NCI-H1105 treated with DMSO at 0.1 percent for 48 hours (cell line): Measurements from ENCODE around the gene GMCL2.

Experiments
- DNase-seq: peaks from one replicate; lab custom pipeline; 2025; lab: John Stamatoyannopoulos, UW

GMCL2 gene

DNA sequence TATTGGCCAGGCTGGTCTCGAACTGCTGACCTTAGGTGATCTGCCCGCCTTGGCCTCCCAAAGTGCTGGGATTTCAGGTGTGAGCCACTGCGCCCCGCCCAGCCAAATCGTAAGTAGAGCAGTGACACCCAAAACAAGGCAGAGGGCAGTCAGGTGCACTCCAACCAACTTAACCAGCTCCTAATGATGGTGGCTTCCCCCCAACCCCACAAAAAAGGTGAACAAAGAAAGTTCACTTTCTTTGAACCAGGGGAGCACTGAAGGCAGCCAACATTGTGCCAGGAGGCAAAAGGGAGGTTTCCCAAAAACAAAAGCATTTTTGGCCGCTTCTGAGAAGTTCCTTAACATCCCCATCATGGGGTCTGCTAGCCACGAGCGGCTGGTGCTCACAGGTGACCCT lies 9.6 kb downstream of the GMCL2 start:
- DNase-seq, result no peak

DNA sequence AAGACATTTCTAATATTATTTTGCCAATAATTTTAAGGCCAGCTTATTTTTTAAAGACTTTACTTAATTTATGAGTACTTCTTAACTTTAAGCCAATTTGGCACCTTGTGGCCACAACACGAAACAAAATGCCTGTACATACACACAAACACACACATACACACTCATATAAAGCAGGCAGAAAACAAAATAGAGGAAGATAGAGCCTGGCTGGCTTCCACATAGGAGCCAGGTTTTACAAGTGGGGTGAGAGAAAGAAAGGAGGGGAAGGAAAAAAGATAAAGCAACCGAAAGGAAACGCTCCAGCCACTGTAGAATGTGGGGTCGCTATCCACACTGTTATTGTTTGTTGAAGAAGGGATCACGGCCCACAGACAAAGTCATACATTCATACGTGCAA lies 10.4 kb downstream of the GMCL2 start:
- DNase-seq, result no peak

DNA sequence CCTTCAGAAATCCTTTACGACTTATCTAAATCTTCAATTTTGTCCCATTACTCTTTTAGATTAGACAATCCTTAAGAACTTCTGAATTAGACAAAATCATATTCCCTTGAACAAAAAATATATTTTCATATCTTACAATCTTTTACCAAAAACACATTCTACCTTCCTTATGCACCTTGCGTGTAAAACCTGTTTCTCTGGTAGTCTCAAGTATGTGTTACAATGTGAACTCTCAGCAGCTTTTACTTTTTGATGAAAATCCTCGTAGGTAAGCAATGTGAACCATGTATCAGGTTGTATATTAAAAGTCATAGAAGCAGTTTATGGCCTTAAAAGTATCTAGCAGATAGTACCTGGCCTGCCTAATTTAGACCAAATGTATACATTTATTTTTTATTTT lies 12.7 kb downstream of the GMCL2 start:
- no peak for DNase-seq

DNA sequence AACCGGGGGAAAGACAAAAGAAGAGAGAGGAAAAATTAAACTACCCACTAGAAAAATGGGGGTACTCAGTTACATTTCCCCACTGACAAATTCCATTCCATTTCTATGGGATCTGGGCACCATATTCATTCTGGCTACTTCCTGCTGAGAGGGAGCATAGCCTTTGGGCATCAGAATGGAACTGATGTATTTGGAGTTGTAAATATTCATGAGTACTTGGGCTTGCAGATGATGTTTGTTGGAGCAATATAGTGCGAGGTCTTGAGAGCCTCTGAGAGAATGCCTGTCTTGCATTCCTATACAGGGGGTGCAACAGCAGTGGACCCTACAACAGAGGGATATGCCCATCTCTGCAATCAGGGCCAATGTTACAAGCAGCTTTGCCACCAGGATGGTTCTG lies 16.7 kb downstream of the GMCL2 start:
- DNase-seq, result no peak

DNA sequence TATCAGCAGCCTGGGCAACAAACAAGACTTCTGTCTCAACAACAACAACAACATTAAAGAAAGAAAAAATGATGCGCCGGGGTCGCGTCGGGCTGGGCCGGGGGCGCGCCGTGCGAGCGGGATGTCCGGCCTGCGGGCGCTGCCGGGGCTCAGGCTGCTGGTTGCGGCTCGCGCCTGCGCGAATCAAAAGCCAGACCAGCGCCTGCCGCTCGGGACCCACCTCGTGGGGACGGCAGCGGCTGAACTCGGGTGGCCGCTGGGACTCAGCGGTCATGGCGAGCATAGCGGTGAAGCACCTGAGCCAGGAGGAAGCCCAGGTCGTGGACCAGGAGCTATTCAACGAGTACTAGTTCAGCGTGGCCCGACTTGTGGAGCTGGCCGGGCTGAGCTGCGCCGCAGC lies 21.6 kb downstream of the GMCL2 start:
- DNase-seq, result no peak

DNA sequence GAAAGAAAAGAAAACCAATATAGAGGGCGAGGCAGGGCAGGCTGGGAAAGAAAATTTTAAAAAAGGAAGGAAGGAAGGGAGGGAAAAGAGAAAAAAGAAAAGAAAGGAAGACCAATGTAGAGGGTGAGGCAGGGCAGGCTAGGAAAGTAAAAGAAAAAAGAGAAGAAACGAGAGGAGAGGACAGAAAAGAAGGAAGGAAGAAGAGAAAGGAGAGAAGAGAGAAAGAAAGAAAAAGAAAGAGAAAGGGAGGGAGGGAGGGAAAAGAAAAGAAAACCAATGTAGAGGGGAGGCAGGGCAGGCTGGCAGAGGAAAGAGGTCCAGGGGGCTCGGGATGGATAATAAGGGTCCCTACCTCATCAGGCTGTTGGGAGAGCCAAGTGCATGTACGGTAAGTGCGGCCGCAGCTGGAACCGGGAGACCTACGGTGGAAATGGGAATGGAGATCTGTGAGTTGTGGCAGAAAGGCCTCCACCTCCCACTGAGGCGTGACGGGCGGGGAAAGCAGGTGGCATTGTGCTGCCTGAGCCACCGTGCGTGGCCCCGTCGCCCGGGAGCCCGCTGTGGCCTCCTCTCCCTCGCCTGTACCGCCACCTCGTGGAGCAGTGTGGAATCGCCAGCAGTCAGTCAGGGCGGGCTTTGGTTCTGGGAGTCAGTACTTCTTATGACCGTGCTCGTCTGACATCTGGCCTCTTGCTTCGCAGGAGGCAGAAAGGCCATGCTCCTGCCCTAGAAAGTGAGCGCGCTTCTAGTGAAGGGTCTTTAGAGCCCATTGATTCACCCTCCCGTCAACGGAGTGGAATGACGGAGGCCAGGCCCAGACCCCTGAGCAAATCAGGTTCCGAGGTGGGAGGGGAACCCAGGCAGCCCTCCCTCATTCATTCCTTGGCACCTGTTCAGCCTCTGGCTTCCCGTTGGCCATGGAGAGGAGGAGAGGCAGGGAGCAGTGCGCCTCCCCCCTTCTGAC lies 23.1 kb downstream of the GMCL2 start:
- peak; percentile 79 for DNase-seq

DNA sequence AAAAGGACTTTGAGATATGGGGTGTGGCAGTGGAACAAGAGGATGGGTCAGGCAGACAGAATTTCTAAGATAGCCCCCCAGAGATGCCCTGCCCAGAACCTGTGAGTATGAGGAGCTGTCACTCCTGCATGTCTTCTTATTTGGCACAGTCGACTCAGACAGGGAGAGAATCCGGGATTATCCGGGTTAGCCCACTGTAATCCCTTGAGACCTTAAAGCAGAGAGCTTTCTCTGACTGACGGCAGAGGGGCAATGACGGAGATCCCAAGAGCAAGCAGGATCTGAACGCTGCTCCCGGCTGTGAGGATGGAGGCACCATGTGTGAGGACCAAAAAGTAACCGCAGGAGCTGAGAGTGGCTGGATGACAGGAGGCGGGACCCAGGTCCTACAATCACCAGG lies 24.7 kb downstream of the GMCL2 start:
- DNase-seq, result no peak

DNA sequence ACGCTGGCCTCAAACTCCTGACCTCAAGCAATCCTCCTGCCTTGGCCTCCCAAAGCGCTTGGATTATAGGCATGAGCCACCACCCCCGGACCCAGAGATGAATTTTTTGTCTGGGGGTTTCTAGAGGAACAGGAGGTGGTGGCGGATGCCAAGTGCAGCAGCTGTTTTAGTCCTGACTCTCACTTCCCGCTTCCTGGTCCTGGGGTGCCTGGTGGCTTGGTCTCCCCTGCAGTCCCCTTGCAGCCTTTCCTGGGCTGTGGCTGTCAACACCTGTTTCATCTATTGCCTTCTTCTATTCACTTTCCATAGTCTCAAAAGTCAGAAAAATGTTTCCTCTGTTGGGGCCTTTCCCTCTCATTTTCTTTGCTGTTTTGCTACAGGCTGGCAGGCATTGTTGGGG lies 27.0 kb downstream of the GMCL2 start:
- no peak for DNase-seq

DNA sequence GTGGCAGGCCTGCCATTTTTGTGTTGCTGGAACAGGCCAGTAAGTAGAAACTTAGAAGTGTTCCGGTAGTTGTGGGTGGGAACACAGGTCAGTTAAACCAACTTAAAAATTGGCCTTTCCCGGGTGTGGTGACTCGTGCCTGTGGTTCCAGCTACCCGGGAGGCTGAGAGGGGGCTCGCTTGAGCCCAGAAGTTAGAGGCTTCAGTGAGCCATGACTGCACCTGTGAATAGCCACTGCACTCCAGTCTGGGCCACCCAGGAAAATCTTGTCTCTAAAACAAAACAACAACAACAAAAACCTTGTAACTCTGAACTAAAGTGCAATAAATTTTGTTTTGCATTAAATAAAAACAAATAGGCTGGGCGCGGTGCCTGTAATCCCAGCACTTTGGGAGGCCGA lies 32.1 kb downstream of the GMCL2 start:
- no peak for DNase-seq

DNA sequence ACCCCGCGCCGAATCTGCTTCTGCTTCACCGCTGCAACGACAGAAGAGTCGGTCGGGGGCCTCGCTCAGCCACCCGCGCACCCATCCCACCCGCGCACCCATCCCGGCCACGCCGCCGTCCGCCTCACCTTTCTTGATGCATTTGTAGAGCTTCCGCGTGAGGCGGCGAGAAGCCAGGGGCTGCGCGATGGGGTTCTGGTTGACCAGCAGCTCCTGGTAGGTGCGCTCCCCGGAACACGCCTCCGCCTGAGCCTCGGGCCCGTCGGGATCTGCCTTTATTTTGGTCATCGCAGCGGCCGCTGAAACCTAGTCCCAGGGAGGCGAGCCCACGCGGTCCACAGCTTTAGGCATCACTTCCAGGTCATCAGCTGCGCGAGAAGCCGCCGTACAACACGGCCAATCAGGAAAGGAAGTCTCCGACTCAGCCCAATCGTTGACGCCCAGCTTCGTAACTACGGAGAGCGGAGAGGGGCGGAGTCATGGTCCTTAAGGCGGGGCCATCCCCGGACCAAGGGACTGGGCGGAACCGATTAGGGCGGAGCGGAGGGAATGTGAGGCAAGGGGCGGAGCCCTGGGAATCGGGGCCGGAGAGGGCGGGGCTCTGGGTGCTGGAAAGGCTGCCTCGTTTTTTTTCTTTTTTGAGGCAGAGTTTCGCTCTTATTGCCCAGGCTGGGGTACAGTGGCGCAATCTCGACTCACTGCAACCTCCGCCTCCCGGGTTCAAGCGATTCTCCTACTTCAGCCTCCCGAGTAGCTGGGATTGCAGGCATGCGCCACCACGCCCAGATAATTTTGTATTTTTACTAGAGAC lies 33.4 kb downstream of the GMCL2 start, which contains the start of gene NHP2:
NHP2 (minus strand) TSS at position 356 of the 811 bp plus-strand sequence; CDS start at position 288, 68 bp downstream.
- peak; percentile 87 for DNase-seq

DNA sequence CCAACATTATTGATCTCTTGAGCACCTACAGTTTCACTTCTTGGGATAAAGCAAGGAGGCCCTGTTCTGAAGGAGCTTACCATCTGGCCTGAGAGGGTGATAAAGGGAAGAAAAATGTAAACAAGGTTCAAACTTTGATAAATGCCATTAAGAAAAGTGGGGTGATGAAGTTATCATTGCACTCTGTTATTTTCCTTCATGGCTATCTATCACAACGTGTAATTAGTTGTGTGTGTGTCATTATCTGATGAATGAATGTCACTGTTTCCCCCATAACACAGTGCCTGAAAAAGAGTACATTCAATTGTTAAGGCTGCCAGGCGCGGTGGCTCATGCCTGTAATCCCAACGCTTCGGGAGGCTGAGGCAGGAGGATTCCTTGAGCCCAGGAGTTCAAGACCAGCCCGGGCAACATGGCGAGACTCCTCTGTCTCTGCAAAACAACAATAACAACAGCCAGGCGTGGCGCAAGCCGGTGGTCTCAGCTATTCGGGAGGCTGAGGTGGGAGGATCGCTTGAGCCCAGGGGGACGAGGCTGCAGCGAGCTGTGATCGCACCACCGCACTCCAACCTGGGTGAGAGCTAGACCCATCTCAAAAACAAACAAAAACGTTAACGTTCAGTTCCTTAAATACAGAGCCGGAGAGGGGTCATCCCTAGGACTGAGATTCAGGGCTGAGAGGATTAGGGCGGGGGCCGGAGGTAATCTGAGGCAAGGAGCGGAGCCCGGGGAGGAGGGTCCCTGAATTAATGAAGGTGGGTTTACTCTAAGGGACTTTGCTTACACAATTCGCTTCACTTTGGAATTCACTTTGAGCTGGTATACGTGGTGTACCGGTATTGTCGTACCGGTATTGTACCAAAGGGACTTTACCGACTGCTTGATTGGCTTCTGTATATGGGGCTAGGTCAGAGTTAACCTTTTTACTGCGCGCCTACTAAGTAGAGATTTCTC lies 34.4 kb downstream of the GMCL2 start:
- peak; percentile 0 for DNase-seq

DNA sequence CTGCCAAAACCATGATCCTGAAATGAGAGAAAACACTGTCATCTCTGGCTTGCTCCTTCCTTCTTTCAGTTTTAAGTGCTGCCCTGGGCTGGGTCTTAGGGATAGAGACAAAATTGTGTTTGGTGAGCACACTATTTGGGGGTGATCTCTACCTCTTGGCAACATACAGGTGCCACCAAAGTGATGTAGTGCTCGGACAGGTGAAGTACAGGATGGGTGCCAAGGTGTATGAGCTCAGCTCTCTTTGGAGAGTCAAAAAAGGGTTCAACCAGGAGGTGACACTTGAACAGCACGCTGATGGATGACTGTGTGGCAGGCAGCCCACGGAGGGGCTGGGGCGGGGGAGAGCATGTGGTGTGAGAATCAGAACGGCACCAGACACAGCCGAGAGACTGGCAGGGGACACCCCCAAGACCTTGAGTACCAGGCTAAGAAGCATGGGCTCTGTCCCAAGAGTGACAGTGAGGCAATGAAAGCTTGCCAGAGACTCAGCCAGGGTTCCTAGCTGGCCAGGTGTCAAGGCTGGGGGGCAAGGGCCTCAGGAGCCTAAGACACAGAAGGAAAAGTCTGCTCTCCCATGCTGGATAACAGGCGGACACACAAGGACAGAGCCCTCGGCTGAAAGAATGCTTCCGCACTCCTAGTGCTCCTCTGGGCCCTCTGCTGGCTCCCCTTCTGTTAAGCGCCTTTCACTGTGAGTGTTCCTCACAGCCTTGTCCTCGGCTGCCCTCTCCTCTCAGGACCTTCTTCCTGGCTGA lies 36.0 kb downstream of the GMCL2 start:
- DNase-seq, result no peak

DNA sequence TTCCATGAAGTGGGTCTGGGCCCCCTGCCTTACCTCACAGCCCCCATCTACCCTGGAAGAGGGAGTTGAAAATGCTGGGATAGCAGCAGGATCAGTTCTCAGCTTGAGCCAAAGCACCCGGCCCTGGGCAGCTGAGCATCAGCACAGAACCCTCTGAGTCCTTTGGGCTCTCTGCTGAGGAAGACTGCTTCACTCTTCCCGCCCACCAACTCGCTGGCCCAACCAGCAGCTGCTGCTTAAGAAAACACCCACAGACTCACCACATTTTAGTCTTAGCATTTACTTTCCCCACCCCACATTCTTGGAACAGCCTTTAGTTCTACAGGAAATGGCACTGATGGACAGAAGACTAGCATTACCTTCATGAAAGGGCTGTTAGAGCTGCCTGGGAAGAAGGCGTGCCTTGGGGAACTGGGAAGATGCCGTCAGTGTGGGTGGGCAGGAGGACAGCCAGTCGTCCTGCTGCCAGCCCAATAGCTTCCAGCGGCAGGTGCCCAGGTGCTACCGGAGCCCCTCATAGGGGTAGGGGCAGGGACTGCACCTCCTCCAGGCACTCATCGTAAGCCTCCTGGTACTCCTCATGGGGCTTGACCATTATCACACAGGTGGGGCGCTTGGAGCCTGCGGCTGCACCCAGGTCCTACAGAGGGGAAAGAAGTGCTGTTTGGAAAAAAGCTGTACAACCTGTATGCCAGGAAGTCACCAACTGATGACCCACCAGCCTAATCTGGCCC lies 37.8 kb downstream of the GMCL2 start:
- no peak for DNase-seq

DNA sequence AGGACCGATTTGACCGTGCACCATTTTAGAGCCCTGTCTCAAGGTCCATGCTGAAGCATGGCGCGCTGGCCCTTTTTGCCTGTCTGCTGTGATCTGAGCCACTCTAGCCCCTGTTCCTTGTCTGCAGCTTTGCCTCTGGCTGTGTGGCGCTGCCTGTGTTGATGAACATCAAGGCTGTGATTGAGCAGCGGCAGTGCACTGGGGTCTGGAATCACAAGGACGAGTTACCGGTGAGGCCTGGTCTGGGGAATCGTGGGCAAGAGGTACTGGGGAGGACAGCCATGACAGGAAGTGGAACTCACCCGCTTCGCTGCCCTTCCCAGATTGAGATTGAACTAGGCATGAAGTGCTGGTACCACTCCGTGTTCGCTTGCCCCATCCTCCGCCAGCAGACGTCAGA lies 39.8 kb downstream of the GMCL2 start:
- DNase-seq, result no peak

DNA sequence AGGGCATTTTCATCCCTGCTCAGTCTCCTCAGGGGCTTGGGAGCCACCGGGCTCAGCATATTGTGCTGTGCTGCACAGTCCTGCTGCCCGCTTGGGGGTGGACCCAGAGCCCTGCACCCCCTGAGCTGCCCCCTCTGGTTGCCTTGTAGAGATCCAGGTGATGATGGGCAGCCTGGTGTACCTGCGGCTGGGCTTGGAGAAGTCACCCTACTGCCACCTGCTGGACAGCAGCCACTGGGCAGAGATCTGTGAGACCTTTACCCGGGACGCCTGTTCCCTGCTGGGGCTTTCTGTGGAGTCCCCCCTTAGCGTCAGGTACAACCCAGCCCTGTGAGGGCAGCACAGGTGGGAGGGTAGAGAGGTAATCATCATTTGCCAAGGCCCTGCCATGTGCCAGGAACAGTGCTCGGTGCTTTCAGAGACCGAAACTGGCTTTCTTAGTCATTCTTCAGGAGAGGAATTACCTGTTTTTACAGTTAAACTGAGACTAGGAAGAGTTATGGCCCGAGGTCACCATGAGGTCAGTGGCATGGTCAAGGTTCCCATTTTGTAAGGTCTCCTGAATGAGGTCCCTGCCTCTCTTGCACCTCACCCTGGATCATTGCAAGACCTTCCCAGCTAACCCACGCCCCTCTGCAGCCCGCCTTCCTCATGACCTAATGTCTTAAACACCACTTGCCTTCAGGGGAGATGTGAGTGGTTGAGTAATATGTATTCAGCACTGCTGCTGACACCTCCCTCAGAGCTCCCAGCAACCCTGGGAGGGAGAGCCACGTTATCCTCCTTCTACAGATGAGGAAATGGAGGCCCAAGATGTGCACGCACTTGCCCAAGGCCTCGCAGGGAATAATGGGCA lies 41.0 kb downstream of the GMCL2 start:
- DNase-seq, result peak; percentile 46

DNA sequence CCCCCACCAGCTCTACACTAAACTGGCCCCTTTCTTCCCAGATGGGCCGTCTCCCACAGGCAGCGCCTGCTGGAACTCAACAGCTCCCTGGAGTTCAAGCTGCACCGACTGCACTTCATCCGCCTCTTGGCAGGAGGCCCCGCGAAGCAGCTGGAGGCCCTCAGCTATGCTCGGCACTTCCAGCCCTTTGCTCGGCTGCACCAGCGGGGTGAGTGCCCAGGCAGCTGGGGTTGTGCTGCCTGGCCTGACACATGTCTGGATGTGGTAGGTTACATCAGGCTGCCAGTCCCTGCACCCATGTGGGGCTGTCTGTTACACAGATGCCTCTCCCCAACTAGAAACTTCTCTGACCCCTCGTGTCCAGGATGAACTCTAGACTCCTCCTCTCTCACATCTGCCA lies 43.3 kb downstream of the GMCL2 start:
- no peak for DNase-seq

DNA sequence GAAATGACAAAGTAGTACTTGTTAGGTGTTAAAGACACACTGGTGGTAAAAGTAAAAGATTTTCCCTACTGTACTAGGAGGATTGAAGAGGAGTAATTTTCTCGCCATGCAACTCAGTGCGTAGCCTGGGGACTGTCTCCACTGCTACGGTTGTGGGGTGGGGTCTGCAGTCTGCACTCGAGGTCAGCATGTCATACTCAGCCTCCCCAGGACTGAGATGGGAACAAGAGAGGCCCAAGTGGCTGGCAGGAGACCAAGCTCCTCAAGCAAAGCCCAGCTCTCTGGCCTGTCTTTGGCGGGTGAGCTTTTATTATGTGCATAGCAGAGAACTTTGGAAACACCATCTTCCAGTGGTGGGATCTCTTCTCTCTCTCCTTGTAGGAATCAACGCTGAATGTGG lies 43.9 kb downstream of the GMCL2 start:
- DNase-seq, result no peak

DNA sequence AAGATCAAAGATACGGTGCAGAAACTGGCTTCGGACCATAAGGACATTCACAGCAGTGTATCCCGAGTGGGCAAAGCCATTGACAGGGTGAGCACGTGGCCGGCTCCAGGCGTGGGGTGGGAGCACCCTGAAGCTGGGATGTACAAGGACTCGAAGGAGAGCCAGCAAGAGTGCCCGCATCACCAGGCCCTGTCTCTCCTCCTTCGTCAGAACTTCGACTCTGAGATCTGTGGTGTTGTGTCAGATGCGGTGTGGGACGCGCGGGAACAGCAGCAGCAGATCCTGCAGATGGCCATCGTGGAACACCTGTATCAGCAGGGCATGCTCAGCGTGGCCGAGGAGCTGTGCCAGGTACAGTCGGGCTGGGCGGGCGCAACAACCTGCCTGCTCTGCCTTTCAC lies 44.5 kb downstream of the GMCL2 start:
- DNase-seq, result no peak

DNA sequence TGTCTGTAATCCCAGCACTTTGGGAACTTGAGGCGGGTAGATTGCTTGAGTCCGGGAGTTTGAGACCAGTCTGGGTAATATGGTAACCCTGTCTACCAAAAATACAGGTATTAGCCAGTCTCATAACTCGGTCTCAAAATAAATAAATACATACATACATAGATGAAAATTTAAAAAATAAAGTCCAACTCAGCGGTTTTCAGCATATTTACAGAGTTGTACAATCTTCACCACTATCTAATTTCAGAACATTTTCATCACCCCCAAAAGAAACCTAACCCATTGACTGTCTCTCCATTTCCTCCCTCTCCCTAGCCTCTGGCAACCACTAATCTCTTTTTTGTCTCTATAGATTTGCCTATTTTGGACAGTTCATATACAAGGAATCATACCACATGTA lies 45.6 kb downstream of the GMCL2 start:
- DNase-seq, result no peak
